ENCODE results near the gene EFEMP2. TPM values are rescaled to one million over a fixed set of nuclear protein-coding genes. Genes with fewer than 3 reads are reported as not detected.

EFEMP2 gene
- total and polyA plus RNA-seq, 2 experiments from 2014 or later: 7.4 to 9.4 TPM

- H3K36me3 Mint-ChIP-seq (ENCODE audit: low read depth): no peaks in the 10 kb centered on the region; the same call in 1 of the 3 replicates
- H3K27me3 ChIP-seq (ENCODE audit: insufficient read depth): peaks cover 12% of the 10 kb centered on the region
- H3K9me3 Mint-ChIP-seq: no peaks in the 10 kb centered on the region
- H3K4me1 ChIP-seq (ENCODE audit: insufficient read depth): no peaks in the 10 kb centered on the region
- no peak for DNase-seq (ENCODE audit: low spot score)
- no peak overlapping the region for H3K4me3 ChIP-seq
- ATAC-seq: no peak
- no peak overlapping the region for H3K27ac Mint-ChIP-seq
- no peaks in the 10 kb centered on the region for H4K20me1 ChIP-seq (replicated peaks; ENCODE audit: insufficient read depth)
- no peak overlapping the region for H2AFZ ChIP-seq
- no peak overlapping the region for H3K27ac ChIP-seq (ENCODE audit: low read depth)
- H3K9me2 ChIP-seq (ENCODE audit: insufficient read depth): no peaks in the 10 kb centered on the region
- H3F3A ChIP-seq (replicated peaks; ENCODE audit: low read depth): 0 out of 2 replicates have a peak, but pooled peaks cover 4% of the 10 kb centered on the region
- peaks cover 8% of the 10 kb centered on the region for H3K27me3 Mint-ChIP-seq (ENCODE audit: insufficient read depth, low read depth, poor library complexity)
- H3K4me1 Mint-ChIP-seq: peaks cover 5% of the 10 kb centered on the region; the same call in 1 of the 3 replicates
- H3K36me3 ChIP-seq (ENCODE audit: insufficient read depth): no peaks in the 10 kb centered on the region
- no peaks in the 10 kb centered on the region for H3K79me2 ChIP-seq (replicated peaks; ENCODE audit: insufficient read depth)
- TF ChIP-seq EZH2 (IDR thresholded peaks at IDR 0.05; ENCODE audit: low read depth, unreplicated experiment) (no peak), ZNF114 (CRISPR knock-in tag; IDR thresholded peaks at IDR 0.05) (no peak), ZNF331 (CRISPR knock-in tag; IDR thresholded peaks at IDR 0.05; ENCODE audit: low read depth) (no peak), NANOG (IDR thresholded peaks at IDR 0.05; ENCODE audit: borderline replicate concordance) (no peak), STAT1 (IDR thresholded peaks at IDR 0.05; ENCODE audit: unreplicated experiment) (no peak), REST (IDR thresholded peaks at IDR 0.05; ENCODE audit: unreplicated experiment) (no peak), JUNB (IDR thresholded peaks at IDR 0.05; ENCODE audit: unreplicated experiment) (no peak), CREB1 (CRISPR knock-in tag; IDR thresholded peaks at IDR 0.05; ENCODE audit: low read depth) (no peak), ZNF462 (CRISPR knock-in tag; IDR thresholded peaks at IDR 0.05) (no peak), POLR2AphosphoS5 (IDR thresholded peaks at IDR 0.05; ENCODE audit: low read depth) (no peak), CTCF (conservative IDR thresholded peaks at IDR 0.05; ENCODE audit: low read depth in 2 of 2) (no peak), EZH2phosphoT487 (IDR thresholded peaks at IDR 0.05; ENCODE audit: unreplicated experiment) (no peak)
- TF ChIP-seq, protein P1, sequence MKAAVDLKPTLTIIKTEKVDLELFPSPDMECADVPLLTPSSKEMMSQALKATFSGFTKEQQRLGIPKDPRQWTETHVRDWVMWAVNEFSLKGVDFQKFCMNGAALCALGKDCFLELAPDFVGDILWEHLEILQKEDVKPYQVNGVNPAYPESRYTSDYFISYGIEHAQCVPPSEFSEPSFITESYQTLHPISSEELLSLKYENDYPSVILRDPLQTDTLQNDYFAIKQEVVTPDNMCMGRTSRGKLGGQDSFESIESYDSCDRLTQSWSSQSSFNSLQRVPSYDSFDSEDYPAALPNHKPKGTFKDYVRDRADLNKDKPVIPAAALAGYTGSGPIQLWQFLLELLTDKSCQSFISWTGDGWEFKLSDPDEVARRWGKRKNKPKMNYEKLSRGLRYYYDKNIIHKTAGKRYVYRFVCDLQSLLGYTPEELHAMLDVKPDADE (IDR thresholded peaks at IDR 0.05): no peak
- H3K4me2 ChIP-seq: no peak overlapping the region
- no peak overlapping the region for H3K4me3 Mint-ChIP-seq
Measured at GRCh38 chr11:65821107-65821506, 51.5 kb downstream of the EFEMP2 start.

All from GM23338 (cell line).